WI38 (cell line): Measurements from ENCODE around the gene HDDC2.

Experiments
- H3K4me3 ChIP-seq: 2 replicates; pipeline ENCODE4 v1.5.1; 2011; ENCODE audit warnings: low read depth, mild to moderate bottlenecking, control low read depth, low read length
- CTCF ChIP-seq: IDR thresholded peaks from 2 replicates; pipeline ENCODE4 v1.5.1; 2012; ENCODE audit warnings: low read depth, mild to moderate bottlenecking, control low read depth, low read length

HDDC2 gene

GRCh38 chr6:125236536-125237327 lies 65.0 kb downstream of the HDDC2 start:
- no peak overlapping the region for H3K4me3 ChIP-seq
- TF ChIP-seq CTCF, result no peak

- no peak for TF ChIP-seq CTCF
- no peak overlapping the region for H3K4me3 ChIP-seq
Observed at GRCh38 chr6:125233202-125233601, 68.6 kb downstream of the HDDC2 start.

GRCh38 chr6:125232466-125232865 lies 69.3 kb downstream of the HDDC2 start:
- no peak overlapping the region for H3K4me3 ChIP-seq
- no peak for TF ChIP-seq CTCF

GRCh38 chr6:125231574-125232343 lies 70.0 kb downstream of the HDDC2 start:
- H3K4me3 ChIP-seq, result no peak overlapping the region
- TF ChIP-seq CTCF, result no peak

- no peak overlapping the region for H3K4me3 ChIP-seq
- no peak for TF ChIP-seq CTCF
Observed at GRCh38 chr6:125231133-125231532, 70.6 kb downstream of the HDDC2 start.

GRCh38 chr6:125230674-125231073 lies 71.1 kb downstream of the HDDC2 start:
- no peak overlapping the region for H3K4me3 ChIP-seq
- TF ChIP-seq CTCF, result no peak

- peak overlapping the region; percentile 9; the same call in 1 of the 2 replicates for H3K4me3 ChIP-seq
- TF ChIP-seq CTCF, result no peak
Observed at GRCh38 chr6:125228981-125229479, 72.7 kb downstream of the HDDC2 start.
